Central memory CD8-positive, alpha-beta T cell (primary cell): ENCODE results near the gene S100A9.

Experiments
- ATAC-seq: fragments of 150-1000 bp; cut with Tn5 transposase; replicated peaks from 2 replicates; pipeline ENCODE4 v1.10.0; 2022; ENCODE audit warnings: mild to moderate bottlenecking, moderate FRiP score, moderate number of reproducible peaks; ENCODE audit not compliant: poor library complexity, severe bottlenecking; ENCODE audit errors: extremely low read depth
- DNase-seq, 2 donors: peaks; one replicate each; pipeline ENCODE4 v3.0.0; 2021; ENCODE audit warnings: low spot score in 2 of 2
- H3K27ac Mint-ChIP-seq: one replicate; pipeline ENCODE4 v1.8.0; 2022; ENCODE audit warnings: low read depth, mild to moderate bottlenecking, moderate library complexity, mixed read lengths
- H3K27me3 Mint-ChIP-seq: one replicate; pipeline ENCODE4 v1.8.0; 2022; ENCODE audit warnings: mixed read lengths
- H3K36me3 Mint-ChIP-seq: one replicate; pipeline ENCODE4 v1.8.0; 2022; ENCODE audit warnings: mild to moderate bottlenecking, moderate library complexity, mixed read lengths; ENCODE audit not compliant: insufficient read depth
- H3K4me1 Mint-ChIP-seq: one replicate; pipeline ENCODE4 v1.8.0; 2022; ENCODE audit warnings: mixed read lengths
- H3K4me3 Mint-ChIP-seq: one replicate; pipeline ENCODE4 v1.8.0; 2022; ENCODE audit warnings: mild to moderate bottlenecking, moderate library complexity, mixed read lengths
- H3K9me3 Mint-ChIP-seq: one replicate; pipeline ENCODE4 v1.8.0; 2022; ENCODE audit warnings: mixed read lengths

Gene S100A9

DNA sequence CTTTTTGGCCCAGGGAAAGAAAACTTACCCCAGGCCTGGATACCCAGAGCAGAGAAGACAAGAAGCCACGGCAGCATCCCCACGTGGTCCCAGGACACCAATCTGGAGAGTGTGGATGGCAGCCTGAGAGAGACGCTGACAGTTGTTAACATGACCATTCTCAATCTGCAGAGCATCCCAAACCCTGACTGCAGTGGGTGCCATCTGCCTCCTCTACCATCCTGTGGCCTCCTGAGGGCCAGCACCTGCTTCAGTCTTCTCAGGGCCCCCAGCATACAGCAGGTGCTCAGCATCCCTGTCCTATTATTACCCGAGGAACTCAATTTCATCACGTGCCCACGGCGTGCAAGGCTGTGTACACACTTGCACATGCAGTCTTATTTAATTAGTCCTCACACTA, 9.8 kb upstream of the S100A9 start:
- Mint-ChIP-seq H3K4me1 (peaks cover 27% of the 10 kb centered on the region), H3K27me3 (peaks cover 80% of the 10 kb centered on the region)

DNA sequence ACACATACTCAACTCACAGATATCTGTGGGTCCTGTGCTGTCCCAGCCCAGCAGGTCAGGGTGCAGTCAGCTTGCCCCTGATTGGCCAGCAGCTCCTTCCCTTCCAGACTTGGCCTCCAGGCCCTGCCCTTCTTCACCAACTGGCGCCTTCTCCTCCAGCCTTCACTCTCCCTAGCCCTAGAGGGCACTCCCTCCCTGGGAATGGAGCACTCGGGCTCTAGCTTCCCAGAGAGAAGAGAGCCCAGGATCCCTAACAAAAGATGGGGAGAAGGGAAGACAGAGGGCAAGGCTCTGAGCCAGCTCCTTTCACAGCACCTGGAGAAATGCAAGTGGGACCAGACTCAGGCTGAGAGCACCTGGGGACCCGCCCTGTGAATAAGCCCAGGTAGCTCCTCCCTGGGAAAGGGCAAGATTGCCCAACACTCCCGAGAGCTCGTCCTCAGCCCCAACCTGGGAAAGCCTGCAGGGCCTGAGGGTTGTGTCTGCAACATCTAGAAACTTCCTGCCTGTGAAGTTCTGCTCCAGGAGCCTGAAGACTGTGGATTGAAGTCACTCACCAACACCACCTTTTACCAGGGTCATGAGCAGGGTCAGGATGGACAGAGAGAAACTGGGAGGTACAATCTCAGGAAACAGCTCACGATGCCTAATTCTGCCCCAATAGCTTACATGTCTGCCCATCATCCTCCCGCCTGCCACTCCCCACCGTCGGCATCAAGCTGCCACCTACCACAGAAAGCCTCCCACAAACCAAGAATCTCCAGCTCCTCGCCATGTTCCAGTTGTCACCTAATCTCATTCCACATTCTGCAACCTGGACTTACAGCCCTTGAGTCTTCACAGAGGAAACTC, 8.9 kb upstream of the S100A9 start, which contains the start of gene PGLYRP4:
Gene PGLYRP4 (minus strand): TSS at position 331 of the 852 bp plus-strand sequence. CDS start 909 bp downstream, outside the sequence.
- ATAC-seq: no peak
- Mint-ChIP-seq H3K27ac (no peak within 1 kb of the TSS), H3K4me1 (peaks cover 27% of the 10 kb centered on the region), H3K27me3 (peaks cover 80% of the 10 kb centered on the region), H3K4me3 (no peak within 1 kb of the TSS), H3K36me3 (no peaks in the 10 kb centered on the region), H3K9me3 (no peaks in the 10 kb centered on the region)
- DNase-seq: no peak

More for the DNA sequence above, 9.8 kb upstream of the S100A9 start:
- no peak for ATAC-seq
- Mint-ChIP-seq H3K9me3 (no peaks in the 10 kb centered on the region), H3K4me3 (no peak overlapping the region), H3K27ac (no peak overlapping the region), H3K36me3 (no peaks in the 10 kb centered on the region)
- peak in 1 of 2 donors; percentile 4 for DNase-seq

DNA sequence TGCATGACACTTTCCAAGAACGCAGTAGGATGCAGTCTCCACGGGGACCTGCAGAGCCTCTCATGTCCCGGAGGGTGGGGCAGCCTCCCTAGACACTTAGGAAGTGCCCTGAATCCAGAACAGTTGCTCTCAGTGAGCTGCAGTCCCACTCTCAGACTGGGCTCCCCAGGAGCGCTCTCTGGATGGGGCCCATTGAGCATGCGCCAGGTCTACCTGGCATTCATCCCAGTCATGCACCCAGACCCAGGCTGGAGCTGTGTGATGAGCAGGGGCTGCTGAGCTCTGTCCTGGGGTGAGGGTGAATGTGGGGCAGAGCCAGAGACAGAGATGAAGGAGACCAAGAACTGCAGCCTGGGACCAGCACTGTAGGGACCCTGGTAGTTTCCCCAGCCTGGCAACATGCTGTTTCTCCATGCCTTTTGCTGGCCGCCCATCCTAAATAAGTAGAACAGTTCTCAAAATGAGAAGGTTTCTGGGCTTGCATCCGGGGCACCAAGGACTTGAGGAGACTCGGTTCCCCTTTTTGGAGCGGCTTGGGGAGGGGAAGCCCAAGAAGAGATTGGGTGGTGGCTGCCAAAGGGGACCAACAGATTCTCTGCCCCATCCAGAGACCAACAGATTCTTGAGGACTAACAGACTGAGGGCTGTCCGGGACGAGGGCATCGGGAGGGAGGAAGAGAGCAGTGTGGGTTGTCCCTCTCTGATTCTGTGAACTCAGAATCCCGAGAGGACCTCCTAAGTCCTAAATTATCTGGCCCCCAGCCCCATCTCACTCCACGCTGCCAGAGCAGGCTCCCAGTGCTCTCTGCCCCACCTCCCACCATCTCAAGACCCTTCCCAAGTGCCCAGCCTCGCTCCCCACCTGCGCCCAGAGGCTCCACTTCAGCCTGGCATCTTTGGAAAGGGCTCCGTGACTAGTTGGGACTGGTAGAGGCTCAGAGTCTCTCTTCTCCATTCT, 8.0 kb upstream of the S100A9 start:
- no peak for ATAC-seq
- peak in 1 of 2 donors; percentile 9 for DNase-seq
- Mint-ChIP-seq H3K27ac (no peak overlapping the region), H3K36me3 (no peaks in the 10 kb centered on the region), H3K27me3 (peaks cover 72% of the 10 kb centered on the region), H3K4me3 (no peak overlapping the region), H3K9me3 (no peaks in the 10 kb centered on the region), H3K4me1 (peaks cover 22% of the 10 kb centered on the region)

DNA sequence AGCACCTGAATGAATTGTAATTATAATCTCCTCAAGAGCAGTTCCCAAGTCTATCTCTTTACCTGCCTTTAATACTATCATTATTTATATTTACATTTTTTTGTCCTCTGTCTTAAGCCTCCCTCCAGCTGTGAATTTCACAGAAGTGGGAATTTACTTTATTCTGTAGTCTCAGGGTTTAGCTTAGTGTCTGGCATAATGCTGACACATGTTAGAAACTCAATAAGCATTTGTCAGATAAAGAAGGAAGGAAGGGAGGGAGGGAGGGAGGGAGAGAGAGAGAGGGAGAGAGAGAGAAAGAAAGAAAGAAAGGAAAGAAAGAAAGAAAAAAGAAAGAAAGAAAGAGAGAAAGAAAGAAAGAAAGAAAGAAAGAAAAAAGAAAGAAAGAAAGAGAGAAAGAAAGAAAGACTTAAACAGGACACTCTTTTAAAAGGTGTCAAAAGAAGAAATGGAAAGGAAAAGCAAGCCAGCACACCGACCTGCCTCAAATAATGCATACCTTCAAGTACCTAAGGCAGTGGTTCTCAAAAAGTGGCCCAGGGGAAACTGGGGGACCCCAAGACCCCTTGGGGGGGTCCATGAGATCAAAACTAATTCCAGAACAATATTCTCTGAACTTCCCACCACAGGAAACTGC, 7.2 kb upstream of the S100A9 start:
- no peaks in the 10 kb centered on the region for H3K36me3 Mint-ChIP-seq
- DNase-seq (no peak), ATAC-seq (no peak)
- H3K4me1 Mint-ChIP-seq: peaks cover 18% of the 10 kb centered on the region
- H3K27me3 Mint-ChIP-seq: peaks cover 64% of the 10 kb centered on the region
- H3K27ac Mint-ChIP-seq: no peak overlapping the region
- H3K4me3 Mint-ChIP-seq: no peak overlapping the region
- no peaks in the 10 kb centered on the region for H3K9me3 Mint-ChIP-seq

DNA sequence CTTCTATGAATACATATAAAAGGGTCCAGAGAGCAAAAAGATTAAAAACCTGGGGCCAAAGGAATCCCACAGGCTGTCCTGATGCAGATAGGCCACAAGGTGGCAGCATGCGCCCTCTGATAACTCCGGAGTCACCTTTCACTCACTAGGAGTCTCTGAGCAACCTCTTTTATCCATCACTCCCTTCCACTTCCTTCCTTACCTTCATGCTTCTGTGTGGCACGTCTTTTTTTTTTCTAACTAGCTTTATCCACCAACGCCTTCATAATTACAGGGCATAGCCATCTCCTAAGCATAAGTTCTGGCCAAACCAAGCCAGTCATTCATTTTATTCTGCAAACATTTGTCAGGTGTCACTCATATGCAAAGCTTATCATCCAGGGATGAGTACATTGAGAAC, 5.1 kb upstream of the S100A9 start:
- Mint-ChIP-seq H3K27me3 (peaks cover 58% of the 10 kb centered on the region), H3K9me3 (no peaks in the 10 kb centered on the region), H3K36me3 (no peaks in the 10 kb centered on the region), H3K27ac (no peak overlapping the region), H3K4me1 (peaks cover 5% of the 10 kb centered on the region), H3K4me3 (no peak overlapping the region)
- DNase-seq (peak in 1 of 2 donors; percentile 29), ATAC-seq (peak; percentile 36)

DNA sequence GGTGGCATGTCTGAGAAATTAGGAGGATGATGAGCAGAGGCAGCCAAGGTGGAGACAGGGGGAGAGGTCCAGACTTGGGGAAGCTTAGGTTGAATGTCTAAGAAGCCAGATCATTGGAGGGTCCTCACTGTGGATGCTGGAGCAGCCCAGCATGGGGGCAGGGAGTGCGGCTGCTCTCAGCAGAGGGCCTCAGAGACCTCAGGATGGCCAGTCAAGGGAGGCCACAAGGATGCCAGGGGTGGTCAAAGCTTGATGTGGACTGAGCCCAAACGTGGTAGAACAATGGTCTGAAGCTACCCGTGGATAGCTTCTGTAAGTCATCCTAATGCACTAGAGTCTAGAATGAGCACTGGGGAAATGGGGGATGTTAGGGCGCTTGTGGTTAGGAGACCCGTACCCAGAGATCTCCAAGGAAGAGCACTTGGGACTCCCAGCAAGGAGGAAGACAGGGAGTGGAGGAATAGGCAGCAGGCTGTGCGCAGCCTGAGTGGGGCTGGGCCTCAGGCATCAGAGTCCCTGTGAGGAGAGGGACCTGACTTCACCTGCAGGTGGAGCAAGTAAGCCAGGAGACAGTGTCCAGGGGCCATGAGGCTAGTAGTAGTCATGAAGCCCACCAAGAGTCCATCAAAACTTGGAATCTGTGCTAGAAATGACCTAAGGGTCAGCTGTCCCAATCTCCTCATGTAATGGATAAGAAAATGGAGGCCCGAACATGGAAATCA, 4.3 kb upstream of the S100A9 start:
- H3K27ac Mint-ChIP-seq: no peak overlapping the region
- ATAC-seq (no peak), DNase-seq (no peak)
- peaks cover 56% of the 10 kb centered on the region for H3K27me3 Mint-ChIP-seq
- H3K4me3 Mint-ChIP-seq: no peak overlapping the region
- no peaks in the 10 kb centered on the region for H3K9me3 Mint-ChIP-seq
- H3K4me1 Mint-ChIP-seq: peaks cover 5% of the 10 kb centered on the region
- H3K36me3 Mint-ChIP-seq: no peaks in the 10 kb centered on the region

DNA sequence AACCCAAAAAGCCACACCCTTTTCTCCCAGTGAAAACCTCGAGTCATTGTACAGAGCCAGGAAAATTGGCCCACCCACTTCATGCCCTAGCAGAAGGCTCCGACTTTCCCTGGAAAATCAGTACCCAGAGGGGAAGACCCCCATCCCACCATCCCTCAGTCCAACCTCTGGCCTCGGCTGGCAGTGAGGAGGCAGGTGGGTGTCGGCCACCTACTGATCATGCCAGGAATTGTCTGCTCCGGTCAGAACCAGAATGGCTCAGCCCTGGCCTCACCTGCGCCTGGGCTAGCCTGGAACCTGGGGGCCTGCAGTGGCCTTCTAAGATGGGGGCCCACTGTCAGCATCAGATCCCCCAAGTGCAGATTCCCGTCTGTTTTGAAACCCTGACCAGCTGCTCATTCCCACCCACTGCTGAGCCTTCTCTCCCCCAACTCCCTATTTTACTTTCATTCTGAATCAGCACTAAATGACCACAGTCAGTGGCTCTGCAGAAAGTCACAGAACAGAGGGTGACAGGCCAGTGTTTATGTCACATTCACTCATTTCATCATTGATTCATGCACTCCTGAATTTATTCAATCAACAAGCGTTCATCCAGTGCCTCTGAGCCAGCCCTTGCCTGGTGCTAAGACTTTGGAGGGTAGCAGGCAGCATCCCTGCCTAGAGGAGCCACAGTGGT, 3.0 kb upstream of the S100A9 start:
- Mint-ChIP-seq H3K27me3 (peaks cover 48% of the 10 kb centered on the region), H3K4me3 (no peak overlapping the region), H3K9me3 (no peaks in the 10 kb centered on the region), H3K4me1 (peaks cover 5% of the 10 kb centered on the region), H3K27ac (no peak overlapping the region), H3K36me3 (no peaks in the 10 kb centered on the region)
- no peak for DNase-seq
- ATAC-seq: no peak

DNA sequence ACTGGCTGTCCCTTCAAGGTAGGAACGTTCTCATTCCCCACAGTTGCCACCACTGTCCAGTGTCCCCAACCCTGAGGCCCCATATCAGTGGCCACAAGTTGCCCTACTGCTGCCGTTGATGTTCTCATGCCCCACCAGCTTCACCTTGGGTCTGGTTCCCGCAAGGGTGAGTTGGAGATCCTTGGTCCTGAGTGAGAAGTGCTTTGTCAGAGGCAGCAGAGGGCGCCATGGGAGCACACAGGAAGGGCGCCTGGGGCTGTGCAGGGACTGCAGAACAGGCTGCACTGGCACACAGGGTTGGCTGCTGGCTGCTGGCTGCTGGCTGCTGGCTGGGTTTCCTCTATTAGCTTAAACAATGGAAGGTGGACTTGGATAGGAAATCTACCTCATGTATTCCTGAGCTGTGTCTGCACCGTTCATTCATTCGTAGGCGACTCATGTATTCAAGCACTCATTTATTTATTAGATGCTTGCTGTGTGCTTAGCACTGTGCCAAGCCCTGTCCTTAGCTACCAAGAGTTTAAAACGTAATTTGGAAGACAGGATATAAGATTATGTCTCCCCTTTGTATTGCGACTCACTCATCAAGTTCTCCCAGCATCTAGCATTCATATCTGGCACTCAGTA, 2.1 kb upstream of the S100A9 start:
- ATAC-seq: no peak
- DNase-seq: no peak
- peaks cover 5% of the 10 kb centered on the region for H3K4me1 Mint-ChIP-seq
- peaks cover 39% of the 10 kb centered on the region for H3K27me3 Mint-ChIP-seq
- H3K27ac Mint-ChIP-seq: no peak overlapping the region
- no peaks in the 10 kb centered on the region for H3K36me3 Mint-ChIP-seq
- no peaks in the 10 kb centered on the region for H3K9me3 Mint-ChIP-seq
- H3K4me3 Mint-ChIP-seq: no peak overlapping the region

DNA sequence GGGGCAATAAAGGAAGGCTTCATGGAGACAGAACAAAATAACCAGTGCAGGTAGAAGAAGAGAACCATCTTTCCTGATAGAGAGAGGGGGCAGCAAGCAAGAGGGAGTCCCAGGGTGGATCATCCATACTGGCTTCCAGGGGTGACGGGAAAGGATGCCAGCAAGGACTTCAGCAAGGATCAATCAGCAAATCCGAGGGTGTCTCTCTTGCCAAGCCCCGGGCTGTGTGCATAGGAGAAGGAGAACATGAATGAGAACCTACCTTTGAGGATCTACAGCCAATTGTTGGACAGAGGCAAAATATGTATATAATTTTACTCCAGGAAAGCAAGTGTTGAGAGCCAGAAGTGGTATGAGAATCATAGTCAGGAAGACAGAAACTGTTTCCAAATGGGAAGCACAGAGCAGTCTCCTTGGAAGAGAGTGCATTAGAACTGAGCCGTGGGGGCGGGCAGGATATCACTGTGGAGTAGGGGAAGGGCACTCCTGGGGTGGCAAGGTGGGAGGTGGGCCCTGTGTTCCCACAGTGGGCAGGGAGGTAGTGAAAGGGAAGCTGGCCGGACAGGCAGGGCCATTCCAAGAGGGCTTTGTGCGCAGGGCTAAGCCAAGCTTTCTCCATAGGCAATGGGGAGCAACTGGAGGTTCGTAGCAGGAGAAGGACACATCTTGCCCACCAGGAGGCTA, 1.1 kb upstream of the S100A9 start:
- ATAC-seq: no peak
- DNase-seq: no peak
- H3K9me3 Mint-ChIP-seq: no peaks in the 10 kb centered on the region
- H3K27ac Mint-ChIP-seq: no peak overlapping the region
- peaks cover 49% of the 10 kb centered on the region for H3K27me3 Mint-ChIP-seq
- H3K4me1 Mint-ChIP-seq: peaks cover 5% of the 10 kb centered on the region
- no peak overlapping the region for H3K4me3 Mint-ChIP-seq
- no peaks in the 10 kb centered on the region for H3K36me3 Mint-ChIP-seq

DNA sequence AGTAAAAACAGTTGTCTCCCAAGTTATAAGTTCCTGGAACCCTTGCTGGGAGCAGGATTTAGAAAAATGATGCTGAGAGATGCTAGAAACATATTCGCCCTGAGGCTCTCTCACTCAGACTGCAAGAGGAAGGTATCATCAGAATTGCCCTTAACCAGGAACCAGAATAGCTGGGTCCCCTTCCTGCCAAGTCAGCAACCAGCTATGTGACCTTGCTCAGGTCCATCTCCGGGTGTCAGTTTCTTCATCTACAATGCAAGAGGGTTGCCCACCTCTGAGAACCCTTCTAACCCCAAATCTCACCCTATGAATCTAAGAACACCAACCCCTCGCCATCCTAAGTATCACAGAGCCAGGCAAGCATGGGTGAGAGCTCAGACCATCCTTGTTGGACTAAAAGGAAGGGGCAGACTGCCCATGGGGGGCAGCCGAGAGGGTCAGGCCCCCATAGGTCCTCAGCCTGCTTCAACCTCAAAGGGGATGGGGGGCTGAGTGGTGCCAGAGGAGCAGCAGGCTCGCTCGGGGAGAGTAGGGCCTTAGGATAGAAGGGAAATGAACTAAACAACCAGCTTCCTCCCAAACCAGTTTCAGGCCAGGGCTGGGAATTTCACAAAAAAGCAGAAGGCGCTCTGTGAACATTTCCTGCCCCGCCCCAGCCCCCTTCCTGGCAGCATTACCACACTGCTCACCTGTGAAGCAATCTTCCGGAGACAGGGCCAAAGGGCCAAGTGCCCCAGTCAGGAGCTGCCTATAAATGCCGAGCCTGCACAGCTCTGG, 390 bp upstream of the S100A9 start:
- peaks cover 51% of the 10 kb centered on the region for H3K27me3 Mint-ChIP-seq
- H3K9me3 Mint-ChIP-seq: no peaks in the 10 kb centered on the region
- DNase-seq (no peak), ATAC-seq (no peak)
- H3K4me1 Mint-ChIP-seq: peaks cover 5% of the 10 kb centered on the region
- H3K36me3 Mint-ChIP-seq: no peaks in the 10 kb centered on the region
- H3K4me3 Mint-ChIP-seq: no peak overlapping the region
- H3K27ac Mint-ChIP-seq: no peak overlapping the region
